Muscle layer of duodenum (tissue), 2 donors: Measurements from ENCODE around the gene PRDX5.
"Not testable (repeated sequence)": the region's sequence is repeated elsewhere in the genome, so short reads cannot be mapped to it uniquely, and the experiment has no call there.

ENCODE experiments used
- H3K27ac ChIP-seq: one replicate; pipeline ENCODE4 v1.7.0; 2013; ENCODE audit warnings: mild to moderate bottlenecking, low read length
- H3K27me3 ChIP-seq: one replicate; pipeline ENCODE4 v1.7.0; 2013; ENCODE audit warnings: low read depth, mild to moderate bottlenecking, control low read depth, low read length
- H3K36me3 ChIP-seq, 2 donors: one replicate each; pipeline ENCODE4 v1.7.0; 2013; ENCODE audit warnings: low read length in 2 of 2, control low read depth in 1 of 2, mild to moderate bottlenecking in 1 of 2; ENCODE audit not compliant: insufficient read depth in 2 of 2, control insufficient read depth in 1 of 2
- H3K4me1 ChIP-seq, 2 donors: one replicate each; pipeline ENCODE4 v1.7.0; 2013; ENCODE audit warnings: low read length in 2 of 2, mild to moderate bottlenecking in 2 of 2, control low read depth in 1 of 2, moderate library complexity in 1 of 2; ENCODE audit not compliant: insufficient read depth in 2 of 2, control insufficient read depth in 1 of 2
- H3K4me3 ChIP-seq, 2 donors: one replicate each; pipeline ENCODE4 v1.7.0; 2013; ENCODE audit warnings: low read length in 2 of 2, low read depth in 1 of 2, mild to moderate bottlenecking in 1 of 2
- H3K9me3 ChIP-seq, 2 donors: one replicate each; pipeline ENCODE4 v1.7.0; 2013; ENCODE audit warnings: low read length in 2 of 2, control low read depth in 1 of 2, mild to moderate bottlenecking in 1 of 2; ENCODE audit not compliant: control insufficient read depth in 1 of 2
- donor health status: healthy.

The PRDX5 gene

DNA sequence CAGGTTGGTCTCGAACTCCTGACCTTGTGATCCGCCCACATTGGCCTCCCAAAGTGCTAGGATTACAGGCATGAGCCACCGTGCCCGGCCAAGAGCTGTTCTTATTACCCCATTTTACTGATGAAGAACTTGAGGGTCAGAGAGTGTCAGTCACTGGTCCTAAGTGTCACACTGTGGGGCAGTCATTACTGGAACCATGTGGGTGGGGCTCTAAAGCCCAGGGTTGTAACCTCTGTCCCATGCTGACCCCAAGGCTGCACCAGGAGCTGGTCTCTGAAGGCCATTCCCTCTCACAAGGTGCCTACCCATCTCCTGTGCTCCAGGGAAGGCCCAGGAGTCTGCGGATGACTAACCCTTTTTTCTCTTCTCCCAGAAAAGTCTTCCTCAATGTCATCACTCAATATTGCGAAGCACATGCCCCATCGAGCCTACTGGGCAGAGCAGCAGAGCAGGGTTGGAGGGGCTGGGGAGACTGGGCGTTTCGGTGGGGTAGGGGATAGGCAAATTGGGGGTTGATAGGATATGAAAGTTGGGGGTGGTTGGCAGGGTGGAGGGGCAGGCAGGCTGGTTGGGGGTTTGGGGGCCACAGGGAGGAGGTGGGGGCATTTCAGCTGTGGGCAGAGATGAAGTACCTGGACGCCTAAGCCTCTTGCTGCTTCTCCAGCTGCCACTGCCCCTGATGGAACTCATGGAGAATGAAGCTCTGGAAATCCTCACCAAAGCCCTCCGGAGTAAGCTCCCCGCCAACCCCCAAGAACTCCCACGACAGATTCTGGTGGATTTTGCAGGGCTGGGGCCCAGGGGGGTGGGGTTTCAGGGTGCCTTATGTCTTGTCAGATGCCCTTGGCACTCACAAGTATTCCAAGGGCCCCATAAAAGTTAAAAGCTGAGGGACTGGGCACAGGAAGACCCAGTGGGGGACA lies 14.6 kb upstream of the PRDX5 start:
- no peak overlapping the region for H3K4me3 ChIP-seq
- no peaks in the 10 kb centered on the region for H3K9me3 ChIP-seq
- peaks cover 19% of the 10 kb centered on the region for H3K27me3 ChIP-seq
- peak overlapping the region; percentile 96 for H3K27ac ChIP-seq
- peaks cover 6 to 43% of the 10 kb centered on the region in 2 donors for H3K4me1 ChIP-seq
- H3K36me3 ChIP-seq, result no peaks in the 10 kb centered on the region

GRCh38 chr11:64304032-64304315 lies 13.9 kb upstream of the PRDX5 start:
- Histone ChIP-seq H3K4me3 (peak overlapping the region; percentile 70 to 79), H3K9me3 (no peaks in the 10 kb centered on the region), H3K27ac (peak overlapping the region; percentile 96), H3K27me3 (peaks cover 16% of the 10 kb centered on the region), H3K4me1 (peaks cover 6 to 41% of the 10 kb centered on the region in 2 donors), H3K36me3 (no peaks in the 10 kb centered on the region)

DNA sequence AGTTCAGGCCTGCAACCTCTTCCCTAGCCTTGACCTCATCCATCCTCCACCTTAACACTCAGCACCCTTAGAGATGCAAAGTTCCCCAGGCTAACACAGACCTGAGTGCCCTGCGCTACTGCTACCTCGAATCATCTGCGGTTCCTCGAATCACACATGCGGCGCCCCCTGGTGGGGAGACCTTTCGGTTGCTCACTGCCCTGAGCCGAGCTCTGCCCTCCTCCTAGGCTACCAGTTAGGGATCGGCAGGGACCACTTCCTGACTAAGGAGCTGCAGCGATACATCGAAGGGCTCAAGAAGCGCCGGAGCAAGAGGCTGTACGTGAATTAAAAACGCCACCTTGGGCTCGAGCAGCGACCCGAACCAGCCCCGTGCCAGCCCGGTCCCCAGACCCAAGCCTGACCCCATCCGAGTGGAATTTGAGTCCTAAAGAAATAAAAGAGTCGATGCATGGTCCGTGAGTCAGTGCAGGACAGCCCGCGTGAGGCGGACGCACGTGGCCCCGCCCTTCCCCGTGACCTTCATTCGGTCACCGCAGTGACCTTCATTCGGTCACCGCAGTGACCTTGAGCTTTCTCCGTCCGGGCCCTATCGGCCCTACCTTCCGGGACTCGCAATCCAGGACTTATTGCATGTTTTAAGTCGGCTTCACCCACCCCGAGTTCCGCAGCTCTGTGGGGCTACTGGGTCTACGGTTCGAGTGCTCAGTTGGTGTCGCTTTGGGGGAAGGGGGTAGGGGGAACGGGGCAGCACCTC lies 13.4 kb upstream of the PRDX5 start:
- Histone ChIP-seq H3K4me1 (peaks cover 6 to 36% of the 10 kb centered on the region in 2 donors), H3K4me3 (peak overlapping the region; percentile 70 to 79), H3K27ac (peak overlapping the region; percentile 96), H3K27me3 (peaks cover 14% of the 10 kb centered on the region), H3K36me3 (no peaks in the 10 kb centered on the region), H3K9me3 (no peaks in the 10 kb centered on the region)

DNA sequence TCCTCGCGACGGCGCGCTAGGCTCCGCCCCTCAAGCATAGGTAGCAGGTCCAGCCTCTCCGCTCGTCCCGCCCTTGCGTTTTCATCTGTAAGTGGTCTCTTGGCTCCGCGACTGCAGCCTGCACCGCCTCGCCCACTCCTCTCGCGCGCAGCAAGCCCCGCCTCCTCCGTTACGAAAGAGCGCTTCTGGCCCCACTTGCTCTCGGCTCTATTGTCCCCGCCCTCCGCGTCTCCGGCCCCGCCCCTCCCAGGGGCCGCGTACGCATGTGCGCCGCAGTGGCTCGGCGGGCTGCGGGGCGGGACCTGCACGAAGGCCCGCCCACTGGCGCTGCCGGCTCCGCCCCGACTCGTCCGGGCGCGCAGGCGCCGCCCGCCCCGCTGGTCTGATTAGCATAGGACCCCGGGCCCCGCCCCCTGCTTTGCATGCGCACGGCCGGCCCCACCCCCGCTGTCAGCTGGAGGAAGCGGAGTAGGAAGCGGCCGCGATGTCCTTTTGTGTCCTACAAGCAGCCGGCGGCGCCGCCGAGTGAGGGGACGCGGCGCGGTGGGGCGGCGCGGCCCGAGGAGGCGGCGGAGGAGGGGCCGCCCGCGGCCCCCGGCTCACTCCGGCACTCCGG lies 12.7 kb upstream of the PRDX5 start, which contains the start of gene ESRRA:
TSS of gene ESRRA (plus strand) at position 450 of the 616 bp plus-strand sequence. CDS start 1,656 bp downstream, outside the sequence.
- Histone ChIP-seq H3K27ac (peak within 1 kb of the TSS; percentile 96), H3K4me3 (peak within 1 kb of the TSS; percentile 78 to 79), H3K9me3 (no peaks in the 10 kb centered on the region), H3K36me3 (no peaks in the 10 kb centered on the region), H3K4me1 (peaks cover 6 to 29% of the 10 kb centered on the region in 2 donors), H3K27me3 (peaks cover 7% of the 10 kb centered on the region)

DNA sequence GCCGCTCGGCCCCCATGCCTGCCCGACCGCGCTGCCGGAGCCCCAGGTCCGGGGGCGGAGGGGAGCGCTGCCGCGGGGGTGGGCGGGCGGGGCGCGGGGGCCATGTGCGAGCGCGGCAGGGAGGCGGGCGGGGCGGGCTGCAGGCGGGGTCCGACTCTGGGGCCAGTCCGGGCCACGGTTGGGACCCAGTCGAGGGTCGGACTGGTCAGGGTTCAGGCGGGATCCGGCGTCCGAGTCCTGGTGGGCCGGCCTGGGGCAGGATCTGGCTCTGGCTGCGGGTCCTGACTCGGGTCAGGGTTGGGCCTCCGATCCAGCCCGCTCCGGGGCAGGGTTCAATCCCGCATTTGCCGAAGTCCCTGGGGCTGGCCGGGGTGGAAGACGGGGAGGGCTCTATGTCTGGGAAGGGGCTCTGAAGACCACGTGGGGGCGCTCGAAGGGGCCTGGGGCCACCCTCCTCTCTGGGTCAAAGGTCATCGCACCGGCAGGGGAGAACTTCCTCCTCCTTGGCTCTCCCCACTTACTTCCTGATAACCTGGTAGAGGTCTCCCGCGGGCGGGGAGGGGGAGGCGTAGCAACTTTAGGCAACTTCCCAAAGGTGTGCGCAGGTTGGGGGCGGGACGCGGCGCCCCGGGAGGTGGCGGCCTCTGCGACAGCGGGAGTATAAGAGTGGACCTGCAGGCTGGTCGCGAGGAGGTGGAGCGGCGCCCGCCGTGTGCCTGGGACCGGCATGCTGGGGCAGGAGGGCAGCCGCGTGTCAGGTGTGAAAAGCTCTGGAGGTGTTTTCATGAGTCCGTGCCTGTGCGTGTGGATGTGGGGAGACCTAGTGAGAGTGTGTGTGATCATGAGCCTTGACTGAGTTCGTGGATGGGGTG lies 12.0 kb upstream of the PRDX5 start:
- H3K4me1 ChIP-seq, result peaks cover 6 to 21% of the 10 kb centered on the region in 2 donors
- no peaks in the 10 kb centered on the region for H3K27me3 ChIP-seq
- H3K4me3 ChIP-seq, result peak overlapping the region; percentile 78
- H3K27ac ChIP-seq, result peak overlapping the region; percentile 45
- H3K9me3 ChIP-seq, result no peaks in the 10 kb centered on the region
- no peaks in the 10 kb centered on the region for H3K36me3 ChIP-seq

- Histone ChIP-seq H3K9me3 (no peaks in the 10 kb centered on the region), H3K27ac (peak overlapping the region; percentile 45), H3K36me3 (no peaks in the 10 kb centered on the region), H3K27me3 (no peaks in the 10 kb centered on the region), H3K4me3 (peak overlapping the region; percentile 78), H3K4me1 (peaks cover 6 to 20% of the 10 kb centered on the region in 2 donors)
These were observed 11.4 kb upstream of the PRDX5 start for GRCh38 chr11:64306563-64306875.

- Histone ChIP-seq H3K36me3 (no peaks in the 10 kb centered on the region), H3K27ac (peak overlapping the region; percentile 45), H3K9me3 (no peaks in the 10 kb centered on the region), H3K4me3 (peak overlapping the region; percentile 78), H3K4me1 (peaks cover 6 to 20% of the 10 kb centered on the region in 2 donors), H3K27me3 (no peaks in the 10 kb centered on the region)
These were observed 10.9 kb upstream of the PRDX5 start for GRCh38 chr11:64306876-64307622.

DNA sequence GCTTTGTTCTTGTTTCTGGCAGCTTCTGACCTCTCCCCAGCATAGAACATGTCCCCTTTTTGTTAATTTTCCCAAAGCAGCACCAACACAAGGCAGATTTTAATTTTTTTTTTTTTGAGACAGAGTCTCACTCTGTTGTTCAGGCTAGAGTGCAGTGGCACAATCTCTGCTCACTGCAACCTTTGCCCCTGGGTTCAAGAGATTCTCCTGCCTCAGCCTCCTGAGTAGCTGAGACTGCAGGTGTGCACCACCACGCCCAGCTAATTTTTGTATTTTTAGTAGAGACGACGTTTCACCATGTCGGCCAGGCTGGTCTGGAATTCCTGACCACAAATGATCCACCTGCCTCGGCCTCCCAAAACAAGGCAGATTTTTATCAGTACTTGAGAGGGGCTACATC lies 10.1 kb upstream of the PRDX5 start:
- H3K27me3 ChIP-seq, H3K36me3 ChIP-seq, H3K4me3 ChIP-seq, H3K9me3 ChIP-seq, H3K27ac ChIP-seq: not testable (repeated sequence)
- H3K4me1 ChIP-seq, result peaks cover 6 to 20% of the 10 kb centered on the region in 2 donors

- Histone ChIP-seq H3K36me3 (peaks cover 8 to 27% of the 10 kb centered on the region in 2 donors), H3K27me3 (no peaks in the 10 kb centered on the region), H3K27ac (no peak overlapping the region), H3K4me1 (peaks cover 0 to 12% of the 10 kb centered on the region in 2 donors), H3K9me3 (no peaks in the 10 kb centered on the region), H3K4me3 (no peak overlapping the region)
These were observed 5.0 kb upstream of the PRDX5 start for GRCh38 chr11:64312947-64313346.

DNA sequence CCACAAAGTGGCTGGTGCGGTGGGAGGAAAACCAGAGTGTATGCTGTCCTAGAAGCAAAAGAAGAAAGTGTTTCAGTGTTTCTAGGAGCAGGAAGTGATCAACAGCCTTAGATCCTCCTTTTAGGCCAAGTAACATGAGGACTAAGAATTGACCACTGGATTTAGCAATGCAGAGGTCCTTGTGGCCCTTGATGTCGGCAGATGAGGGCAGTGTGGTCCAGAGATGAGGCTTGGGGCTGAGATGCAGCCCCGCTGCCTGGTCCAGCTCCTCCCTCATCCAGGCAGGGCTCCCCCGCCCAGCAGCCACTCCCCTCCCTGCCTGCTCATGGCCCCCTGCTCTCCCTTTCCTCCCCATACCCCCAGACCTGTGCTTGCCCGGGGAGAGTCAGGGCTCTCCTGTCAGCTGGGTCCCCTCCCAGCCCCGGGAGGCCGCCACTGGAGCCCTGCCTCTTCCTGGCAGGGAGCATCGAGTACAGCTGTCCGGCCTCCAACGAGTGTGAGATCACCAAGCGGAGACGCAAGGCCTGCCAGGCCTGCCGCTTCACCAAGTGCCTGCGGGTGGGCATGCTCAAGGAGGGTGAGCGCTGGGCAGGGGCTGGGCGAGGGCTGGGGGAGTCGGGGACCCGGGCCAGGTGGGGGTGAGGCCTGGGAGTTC lies 4.3 kb upstream of the PRDX5 start:
- Histone ChIP-seq H3K27ac (no peak overlapping the region), H3K4me3 (peak overlapping the region in 1 of 2 donors; percentile 8), H3K9me3 (no peaks in the 10 kb centered on the region), H3K27me3 (no peaks in the 10 kb centered on the region), H3K4me1 (peaks cover 0 to 12% of the 10 kb centered on the region in 2 donors), H3K36me3 (peaks cover 8 to 27% of the 10 kb centered on the region in 2 donors)
